Suprapubic skin (tissue), 3 donors: ENCODE results near the gene NRXN3.

Source experiments
- EP300 ChIP-seq: sonication (generic); formaldehyde crosslinking; IDR thresholded peaks from one replicate; pipeline ENCODE4 v1.6.1; 2017; ENCODE audit warnings: antibody characterized with exemption
- TF ChIP-seq, protein P1 (sequence below), 2 donors: fragments of 200-600 bp in 1 of 2; fragments of 450-650 bp in 1 of 2; sonication (generic) in 1 of 2; IDR thresholded peaks; one replicate each; pipeline ENCODE4 v1.5.1; 2016 to 2019; ENCODE audit warnings: antibody characterized with exemption in 2 of 2, mild to moderate bottlenecking in 1 of 2, moderate library complexity in 1 of 2

DNA sequence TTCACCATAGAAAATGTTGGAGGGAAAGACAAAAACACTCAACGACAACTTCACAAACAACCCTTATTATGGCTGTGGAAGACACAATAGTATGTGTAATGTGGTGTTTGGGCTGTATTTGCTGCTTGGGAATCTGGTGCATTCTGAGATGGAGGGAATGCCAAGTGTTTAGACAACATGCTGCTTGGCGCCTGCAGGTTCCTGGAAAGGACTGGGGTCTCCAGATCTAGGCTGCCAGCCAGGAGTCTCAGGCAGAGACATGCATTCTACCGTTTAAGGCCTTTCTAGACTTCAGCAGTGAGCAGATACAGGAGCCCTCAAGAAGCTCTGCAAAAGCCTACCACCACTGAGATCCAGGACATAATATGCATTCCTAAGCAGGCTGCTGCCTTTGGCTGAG, 418.7 kb downstream of the NRXN3 start:
- TF ChIP-seq, protein P1, sequence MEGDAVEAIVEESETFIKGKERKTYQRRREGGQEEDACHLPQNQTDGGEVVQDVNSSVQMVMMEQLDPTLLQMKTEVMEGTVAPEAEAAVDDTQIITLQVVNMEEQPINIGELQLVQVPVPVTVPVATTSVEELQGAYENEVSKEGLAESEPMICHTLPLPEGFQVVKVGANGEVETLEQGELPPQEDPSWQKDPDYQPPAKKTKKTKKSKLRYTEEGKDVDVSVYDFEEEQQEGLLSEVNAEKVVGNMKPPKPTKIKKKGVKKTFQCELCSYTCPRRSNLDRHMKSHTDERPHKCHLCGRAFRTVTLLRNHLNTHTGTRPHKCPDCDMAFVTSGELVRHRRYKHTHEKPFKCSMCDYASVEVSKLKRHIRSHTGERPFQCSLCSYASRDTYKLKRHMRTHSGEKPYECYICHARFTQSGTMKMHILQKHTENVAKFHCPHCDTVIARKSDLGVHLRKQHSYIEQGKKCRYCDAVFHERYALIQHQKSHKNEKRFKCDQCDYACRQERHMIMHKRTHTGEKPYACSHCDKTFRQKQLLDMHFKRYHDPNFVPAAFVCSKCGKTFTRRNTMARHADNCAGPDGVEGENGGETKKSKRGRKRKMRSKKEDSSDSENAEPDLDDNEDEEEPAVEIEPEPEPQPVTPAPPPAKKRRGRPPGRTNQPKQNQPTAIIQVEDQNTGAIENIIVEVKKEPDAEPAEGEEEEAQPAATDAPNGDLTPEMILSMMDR (IDR thresholded peaks at IDR 0.05): no peak
- no peak for TF ChIP-seq EP300
